Measurements from ENCODE around the gene CERS6. TPM values are rescaled to one million over a fixed set of nuclear protein-coding genes. Genes with fewer than 3 reads are reported as not detected.

Gene CERS6
- total and polyA plus RNA-seq, 2 experiments from 2014 or later, result 40.9 to 99.1 TPM

DNA sequence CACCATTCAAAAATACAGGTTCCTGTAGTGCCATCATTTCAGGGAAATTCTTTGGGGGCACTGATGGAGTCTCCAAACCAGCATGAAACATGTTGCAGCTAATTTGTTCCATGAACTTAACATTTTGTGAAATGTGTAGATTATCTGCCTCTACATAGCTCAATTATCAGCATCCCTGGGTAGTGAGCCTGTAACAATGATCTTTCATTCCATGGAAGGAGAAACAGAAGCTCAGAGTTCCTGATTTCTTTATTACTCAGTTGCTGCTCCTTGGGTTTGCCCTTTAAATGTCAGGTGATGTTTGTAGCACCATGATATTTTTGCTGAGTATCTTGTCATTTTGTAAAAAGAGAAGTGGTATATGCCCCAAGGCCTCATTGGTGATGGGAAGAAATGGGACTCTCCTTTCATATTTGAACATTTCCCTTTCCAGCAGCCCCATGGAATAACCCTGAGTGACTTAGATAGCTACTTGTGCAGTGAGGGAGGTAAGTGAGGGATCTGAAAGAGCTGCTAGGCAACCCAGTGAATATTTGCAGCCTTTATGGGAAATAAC lies 146.9 kb downstream of the CERS6 start:
- TF ChIP-seq, protein P1, sequence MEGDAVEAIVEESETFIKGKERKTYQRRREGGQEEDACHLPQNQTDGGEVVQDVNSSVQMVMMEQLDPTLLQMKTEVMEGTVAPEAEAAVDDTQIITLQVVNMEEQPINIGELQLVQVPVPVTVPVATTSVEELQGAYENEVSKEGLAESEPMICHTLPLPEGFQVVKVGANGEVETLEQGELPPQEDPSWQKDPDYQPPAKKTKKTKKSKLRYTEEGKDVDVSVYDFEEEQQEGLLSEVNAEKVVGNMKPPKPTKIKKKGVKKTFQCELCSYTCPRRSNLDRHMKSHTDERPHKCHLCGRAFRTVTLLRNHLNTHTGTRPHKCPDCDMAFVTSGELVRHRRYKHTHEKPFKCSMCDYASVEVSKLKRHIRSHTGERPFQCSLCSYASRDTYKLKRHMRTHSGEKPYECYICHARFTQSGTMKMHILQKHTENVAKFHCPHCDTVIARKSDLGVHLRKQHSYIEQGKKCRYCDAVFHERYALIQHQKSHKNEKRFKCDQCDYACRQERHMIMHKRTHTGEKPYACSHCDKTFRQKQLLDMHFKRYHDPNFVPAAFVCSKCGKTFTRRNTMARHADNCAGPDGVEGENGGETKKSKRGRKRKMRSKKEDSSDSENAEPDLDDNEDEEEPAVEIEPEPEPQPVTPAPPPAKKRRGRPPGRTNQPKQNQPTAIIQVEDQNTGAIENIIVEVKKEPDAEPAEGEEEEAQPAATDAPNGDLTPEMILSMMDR (IDR thresholded peaks at IDR 0.05; ENCODE audit: poor library complexity), result no peak
- TF ChIP-seq EZH2phosphoT487 (IDR thresholded peaks at IDR 0.05; ENCODE audit: low read depth, severe bottlenecking, unreplicated experiment) (no peak), EZH2 (IDR thresholded peaks at IDR 0.05; ENCODE audit: borderline replicate concordance) (no peak)
- H3K36me3 ChIP-seq (replicated peaks; ENCODE audit: insufficient read depth, low read depth), result no peaks in the 10 kb centered on the region
- no peaks in the 10 kb centered on the region for H3K9me2 ChIP-seq (replicated peaks; ENCODE audit: insufficient read depth)
- no peaks in the 10 kb centered on the region for H3K9me3 ChIP-seq (ENCODE audit: low read depth)
- peaks cover 2% of the 10 kb centered on the region for H3K4me1 ChIP-seq (ENCODE audit: insufficient read depth)
- peaks cover 95% of the 10 kb centered on the region for H3K79me2 ChIP-seq
- no peak overlapping the region for H2AFZ ChIP-seq
- no peaks in the 10 kb centered on the region for H3K27me3 ChIP-seq
- peaks cover 11% of the 10 kb centered on the region for H4K20me1 ChIP-seq (ENCODE audit: insufficient read depth, poor library complexity, severe bottlenecking)
- DNase-seq (ENCODE audit: low spot score), result no peak
- no peak overlapping the region for H3K4me3 ChIP-seq
- H3K4me2 ChIP-seq, result no peak overlapping the region
- H3K27ac ChIP-seq, result no peak overlapping the region

- no peaks in the 10 kb centered on the region for H3K9me3 ChIP-seq (ENCODE audit: low read depth)
- H3K9me2 ChIP-seq (replicated peaks; ENCODE audit: insufficient read depth), result no peaks in the 10 kb centered on the region
- no peak overlapping the region for H3K4me2 ChIP-seq
- WGBS (ENCODE audit: low lambda C conversion rate, missing lambda C conversion rate), result 95% methylated on average over 4 of the region's 4 CpGs
- no peaks in the 10 kb centered on the region for H3K27me3 ChIP-seq
- H3K4me3 ChIP-seq, result no peak overlapping the region
- H3K36me3 ChIP-seq (replicated peaks; ENCODE audit: insufficient read depth, low read depth), result no peaks in the 10 kb centered on the region
- H4K20me1 ChIP-seq (ENCODE audit: insufficient read depth, poor library complexity, severe bottlenecking), result peaks cover 11% of the 10 kb centered on the region
- no peak overlapping the region for H3K27ac ChIP-seq
- H3K4me1 ChIP-seq (ENCODE audit: insufficient read depth), result no peaks in the 10 kb centered on the region
- no peak overlapping the region for H2AFZ ChIP-seq
- no peak for DNase-seq (ENCODE audit: low spot score)
- TF ChIP-seq EZH2phosphoT487 (IDR thresholded peaks at IDR 0.05; ENCODE audit: low read depth, severe bottlenecking, unreplicated experiment), result no peak
- TF ChIP-seq EZH2 (IDR thresholded peaks at IDR 0.05; ENCODE audit: borderline replicate concordance), result no peak
- TF ChIP-seq, protein P1 (IDR thresholded peaks at IDR 0.05; ENCODE audit: poor library complexity), result no peak
- peaks cover 97% of the 10 kb centered on the region for H3K79me2 ChIP-seq
Measured at GRCh38 chr2:168603439-168603961, 147.4 kb downstream of the CERS6 start.

DNA sequence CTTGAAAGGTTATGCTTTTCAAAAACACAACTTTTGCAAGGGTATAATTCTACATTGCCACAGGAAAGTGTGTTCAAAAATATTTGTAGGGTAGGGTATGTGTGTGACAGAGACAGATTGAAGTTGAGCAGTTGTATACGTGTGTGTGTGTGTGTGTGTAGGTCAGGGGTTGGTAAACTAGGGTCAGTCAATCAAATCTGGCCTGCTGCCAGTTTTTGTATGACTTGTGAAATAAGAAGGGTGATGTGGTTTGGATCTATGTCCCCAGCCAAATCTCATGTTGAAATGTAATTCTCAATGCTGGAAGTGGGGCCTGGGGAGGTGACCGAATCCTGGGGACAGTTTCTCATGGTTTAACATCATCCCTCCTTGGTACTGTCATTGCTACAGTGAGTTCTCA lies 148.2 kb downstream of the CERS6 start:
- H3K27me3 ChIP-seq, result no peaks in the 10 kb centered on the region
- no peak overlapping the region for H3K4me2 ChIP-seq
- 93% methylated on average over 2 of the region's 2 CpGs for WGBS (ENCODE audit: low lambda C conversion rate, missing lambda C conversion rate)
- H3K9me2 ChIP-seq (replicated peaks; ENCODE audit: insufficient read depth), result no peaks in the 10 kb centered on the region
- TF ChIP-seq, protein P1 (IDR thresholded peaks at IDR 0.05; ENCODE audit: poor library complexity), result no peak
- TF ChIP-seq EZH2phosphoT487 (IDR thresholded peaks at IDR 0.05; ENCODE audit: low read depth, severe bottlenecking, unreplicated experiment) (no peak), EZH2 (IDR thresholded peaks at IDR 0.05; ENCODE audit: borderline replicate concordance) (no peak)
- no peaks in the 10 kb centered on the region for H3K4me1 ChIP-seq (ENCODE audit: insufficient read depth)
- H4K20me1 ChIP-seq (ENCODE audit: insufficient read depth, poor library complexity, severe bottlenecking), result peaks cover 11% of the 10 kb centered on the region
- H3K4me3 ChIP-seq, result no peak overlapping the region
- no peak for DNase-seq (ENCODE audit: low spot score)
- no peaks in the 10 kb centered on the region for H3K36me3 ChIP-seq (replicated peaks; ENCODE audit: insufficient read depth, low read depth)
- H3K27ac ChIP-seq, result no peak overlapping the region
- no peaks in the 10 kb centered on the region for H3K9me3 ChIP-seq (ENCODE audit: low read depth)
- H2AFZ ChIP-seq, result no peak overlapping the region
- peaks cover 97% of the 10 kb centered on the region for H3K79me2 ChIP-seq
